Gastrocnemius medialis (tissue), 4 donors: Measurements from ENCODE around the gene LCE2C. TPM values are rescaled to one million over a fixed set of nuclear protein-coding genes. Genes with fewer than 3 reads are reported as not detected.

Experiments used
- ATAC-seq, 2 donors: fragments of 150-250 bp; one replicate each; pipeline ENCODE4 v1.9.1; 2016
- DNase-seq, 2 donors: peaks; one replicate each; pipeline ENCODE4 v3.0.0-alpha.2; 2019
- H3K27ac ChIP-seq, 4 donors: fragments of 200-600 bp; sonication (generic); 1 replicate in 1 of 4; 2 replicates in 3 of 4; pipeline ENCODE4 v1.5.1; 2016 to 2018; ENCODE audit warnings: mild to moderate bottlenecking in 2 of 4, moderate library complexity in 1 of 4
- H3K27me3 ChIP-seq, 3 donors: fragments of 200-600 bp; sonication (generic) in 2 of 3; 1 replicate in 1 of 3; 2 replicates in 2 of 3; pipeline versions ENCODE4 v1.5.1 to v1.6.0; 2016 to 2019; ENCODE audit warnings: mild to moderate bottlenecking in 1 of 3, moderate library complexity in 1 of 3
- H3K36me3 ChIP-seq, 2 donors: fragments of 200-600 bp; sonication (generic) in 1 of 2; one replicate each; pipeline ENCODE4 v1.5.1; 2017 to 2018
- H3K4me1 ChIP-seq, 2 donors: fragments of 200-600 bp; sonication (generic) in 1 of 2; one replicate each; pipeline ENCODE4 v1.5.1; 2016 to 2017; ENCODE audit warnings: mild to moderate bottlenecking in 2 of 2
- H3K4me3 ChIP-seq, 4 donors: fragments of 200-600 bp; sonication (generic) in 3 of 4; 1 replicate in 1 of 4; 2 replicates in 3 of 4; pipeline ENCODE4 v1.5.1; 2016 to 2019; ENCODE audit warnings: mild to moderate bottlenecking in 2 of 4
- H3K9me3 ChIP-seq, 3 donors: fragments of 200-600 bp; sonication (generic) in 2 of 3; 1 replicate in 1 of 3; 2 replicates in 2 of 3; pipeline ENCODE4 v1.5.1; 2016 to 2019
- CTCF ChIP-seq, 5 experiments: fragments of 450-650 bp in 3 of 5; fragments of 200-600 bp in 2 of 5; sonication (generic) in 2 of 5; IDR thresholded peaks in 4 of 5; conservative IDR thresholded peaks in 1 of 5; 1 replicate in 4 of 5; 2 replicates in 1 of 5; pipeline ENCODE4 v1.5.1; 2016 to 2019; ENCODE audit warnings: antibody characterized with exemption in 5 of 5, mild to moderate bottlenecking in 3 of 5, moderate library complexity in 3 of 5
- POLR2A ChIP-seq, 2 donors: fragments of 450-650 bp; IDR thresholded peaks; one replicate each; pipeline ENCODE4 v1.6.1; 2017; ENCODE audit warnings: antibody characterized with exemption in 2 of 2, mild to moderate bottlenecking in 2 of 2, moderate library complexity in 2 of 2
- in situ Hi-C, 4 donors: fragments of 200-750 bp; cut with MboI; loops; one replicate each; pipeline versions ENCODE4 v1.15.0 to v1.8.0; 2017; ENCODE audit warnings: low sequenced_read_pairs in 4 of 4
- intact Hi-C: fragments of 100-400 bp; cut with DNase I; formaldehyde crosslinking; loops from one replicate; pipeline ENCODE4 v1.15.1; 2023; ENCODE audit warnings: low total_unique reads
- total RNA-seq, 4 donors: library from RNA; depleted of rRNA; stranded (reverse); fragments of >200 nt; gene quantifications; one replicate each; pipeline versions ENCODE4 v1.1.0 to v1.2.3, GENCODE V29; 2016

LCE2C gene
- total RNA-seq, 4 donors from 2014 or later: not detected

- Histone ChIP-seq H3K9me3 (no peaks in the 10 kb centered on the region), H3K36me3 (no peaks in the 10 kb centered on the region), H3K27me3 (no peaks in the 10 kb centered on the region), H3K4me1 (no peaks in the 10 kb centered on the region), H3K27ac (no peak overlapping the region), H3K4me3 (no peak overlapping the region)
- intact Hi-C loops: no loop called here
- no peak for DNase-seq
- in situ Hi-C loops: no loop called here
- TF ChIP-seq CTCF (IDR thresholded peaks at IDR 0.05 in 4 of 5, conservative IDR thresholded peaks at IDR 0.05 in 1 of 5): no peak
- TF ChIP-seq POLR2A (IDR thresholded peaks at IDR 0.05): no peak
- no peak for ATAC-seq
These were observed 29.9 kb upstream of the LCE2C start for GRCh38 chr1:152645146-152645545.

- in situ Hi-C loops (no loop called here), intact Hi-C loops (no loop called here)
- DNase-seq: no peak
- Histone ChIP-seq H3K36me3 (no peaks in the 10 kb centered on the region), H3K4me3 (no peak overlapping the region), H3K27ac (no peak overlapping the region), H3K9me3 (no peaks in the 10 kb centered on the region), H3K4me1 (no peaks in the 10 kb centered on the region), H3K27me3 (no peaks in the 10 kb centered on the region)
- TF ChIP-seq POLR2A (IDR thresholded peaks at IDR 0.05): no peak
- TF ChIP-seq CTCF (IDR thresholded peaks at IDR 0.05 in 4 of 5, conservative IDR thresholded peaks at IDR 0.05 in 1 of 5): no peak
- ATAC-seq: no peak
These were observed 28.4 kb upstream of the LCE2C start for GRCh38 chr1:152646656-152647055.

GRCh38 chr1:152654110-152654509, 21.0 kb upstream of the LCE2C start:
- Histone ChIP-seq H3K4me3 (no peak overlapping the region), H3K27me3 (no peaks in the 10 kb centered on the region), H3K9me3 (no peaks in the 10 kb centered on the region), H3K36me3 (no peaks in the 10 kb centered on the region), H3K27ac (no peak overlapping the region), H3K4me1 (no peaks in the 10 kb centered on the region)
- no peak for DNase-seq
- in situ Hi-C loops (no loop called here), intact Hi-C loops (no loop called here)
- TF ChIP-seq CTCF (IDR thresholded peaks at IDR 0.05 in 4 of 5, conservative IDR thresholded peaks at IDR 0.05 in 1 of 5) (peak in 1 of 5 experiments; percentile 11), POLR2A (IDR thresholded peaks at IDR 0.05) (no peak)
- no peak for ATAC-seq

- Histone ChIP-seq H3K9me3 (no peaks in the 10 kb centered on the region), H3K36me3 (no peaks in the 10 kb centered on the region), H3K4me3 (no peak overlapping the region), H3K27me3 (no peaks in the 10 kb centered on the region), H3K27ac (no peak overlapping the region), H3K4me1 (no peaks in the 10 kb centered on the region)
- DNase-seq (no peak), ATAC-seq (no peak)
- TF ChIP-seq CTCF (IDR thresholded peaks at IDR 0.05 in 4 of 5, conservative IDR thresholded peaks at IDR 0.05 in 1 of 5) (no peak), POLR2A (IDR thresholded peaks at IDR 0.05) (no peak)
- intact Hi-C loops (no loop called here), in situ Hi-C loops (no loop called here)
These were observed 18.6 kb upstream of the LCE2C start for GRCh38 chr1:152656459-152656858.

- no peak for TF ChIP-seq POLR2A (IDR thresholded peaks at IDR 0.05)
- TF ChIP-seq CTCF (IDR thresholded peaks at IDR 0.05 in 4 of 5, conservative IDR thresholded peaks at IDR 0.05 in 1 of 5): no peak
- no peaks in the 10 kb centered on the region for H3K36me3 ChIP-seq
- H3K27ac ChIP-seq: no peak overlapping the region
- no peak overlapping the region for H3K4me3 ChIP-seq
- intact Hi-C loops (no loop called here), in situ Hi-C loops (no loop called here)
- H3K4me1 ChIP-seq: no peaks in the 10 kb centered on the region
- H3K27me3 ChIP-seq: no peaks in the 10 kb centered on the region
- no peaks in the 10 kb centered on the region for H3K9me3 ChIP-seq
- no peak for DNase-seq
- ATAC-seq: no peak
These were observed 17.4 kb upstream of the LCE2C start for GRCh38 chr1:152657677-152658076.
